Bone marrow (tissue), 2 donors: ENCODE measurements around the gene WDR55.
"Not testable (repeated sequence)": the region's sequence is repeated elsewhere in the genome, so short reads cannot be mapped to it uniquely, and the experiment has no call there.

ENCODE experiments used
- DNase-seq, 2 donors: peaks; one replicate each; lab custom pipeline; 2025; lab: John Stamatoyannopoulos, UW

WDR55 gene, protein sequence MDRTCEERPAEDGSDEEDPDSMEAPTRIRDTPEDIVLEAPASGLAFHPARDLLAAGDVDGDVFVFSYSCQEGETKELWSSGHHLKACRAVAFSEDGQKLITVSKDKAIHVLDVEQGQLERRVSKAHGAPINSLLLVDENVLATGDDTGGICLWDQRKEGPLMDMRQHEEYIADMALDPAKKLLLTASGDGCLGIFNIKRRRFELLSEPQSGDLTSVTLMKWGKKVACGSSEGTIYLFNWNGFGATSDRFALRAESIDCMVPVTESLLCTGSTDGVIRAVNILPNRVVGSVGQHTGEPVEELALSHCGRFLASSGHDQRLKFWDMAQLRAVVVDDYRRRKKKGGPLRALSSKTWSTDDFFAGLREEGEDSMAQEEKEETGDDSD

GRCh38 chr5:140664359-140665119 lies at the start of gene WDR55:
Gene WDR55, plus strand, starts transcription at chr5:140664904. Its CDS starts 9 bp downstream, at chr5:140664913.
- DNase-seq = peak; percentile 85 to 87

GRCh38 chr5:140622301-140622700 lies 42.4 kb upstream of the WDR55 start:
- no peak for DNase-seq

DNA sequence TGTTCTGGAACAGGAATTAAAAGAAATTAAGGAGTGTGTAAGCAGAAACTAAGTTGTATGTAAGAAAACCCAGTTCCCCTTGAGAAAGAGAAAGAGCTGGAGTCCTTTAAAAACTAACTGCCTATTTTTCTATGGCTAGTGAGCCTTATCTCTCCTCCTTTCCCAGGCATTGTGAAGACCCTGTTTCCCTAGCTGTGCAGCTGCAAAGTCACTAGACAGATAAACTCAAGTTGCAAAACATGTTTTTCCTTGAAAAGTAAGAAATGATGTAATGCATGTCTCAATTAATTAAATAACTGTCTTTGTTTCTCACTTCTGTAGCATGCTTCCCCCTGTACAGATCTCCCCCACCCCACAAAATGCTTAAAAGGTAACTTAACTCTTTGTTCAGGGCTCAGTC lies 41.6 kb upstream of the WDR55 start:
- not testable (repeated sequence) for DNase-seq

- DNase-seq = not testable (repeated sequence)
These were observed 39.8 kb upstream of the WDR55 start for GRCh38 chr5:140624886-140625285.

DNA sequence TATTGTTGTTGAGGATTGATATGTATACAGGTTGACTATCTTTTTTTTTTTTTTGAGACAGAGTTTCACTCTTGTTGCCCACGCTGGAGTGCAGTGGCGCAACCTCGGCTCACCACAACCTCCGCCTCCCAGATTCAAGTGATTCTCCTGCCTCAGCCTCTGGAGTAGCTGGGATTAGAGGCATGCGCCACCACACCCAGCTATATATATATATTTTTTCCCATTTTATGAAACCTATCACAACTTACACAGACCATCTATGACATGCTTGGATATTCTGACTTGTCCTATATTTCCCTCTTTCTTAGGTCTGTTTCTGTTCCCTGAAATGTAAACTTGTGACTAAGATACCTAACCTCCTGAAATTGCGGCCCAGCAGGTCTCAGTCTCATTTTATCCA lies 36.7 kb upstream of the WDR55 start:
- no peak for DNase-seq

DNA sequence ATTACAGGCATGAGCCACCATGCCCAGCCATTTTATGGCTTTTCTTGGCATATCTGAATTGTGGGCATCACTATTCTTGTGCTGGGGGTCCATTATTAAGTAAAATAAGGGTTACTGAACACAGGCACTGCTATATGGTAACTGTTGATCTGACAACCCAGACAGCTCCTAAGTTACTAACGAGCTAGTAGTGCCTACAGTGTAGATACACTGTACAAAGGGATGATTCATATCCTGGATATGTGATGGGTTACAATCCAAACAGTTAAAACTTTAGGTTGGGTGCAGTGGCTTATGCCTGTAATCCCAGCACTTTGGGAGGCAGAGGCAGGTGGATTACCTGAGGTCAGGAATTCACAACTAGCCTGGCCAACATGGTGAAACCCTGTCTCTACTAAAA lies 36.0 kb upstream of the WDR55 start:
- DNase-seq = no peak

DNA sequence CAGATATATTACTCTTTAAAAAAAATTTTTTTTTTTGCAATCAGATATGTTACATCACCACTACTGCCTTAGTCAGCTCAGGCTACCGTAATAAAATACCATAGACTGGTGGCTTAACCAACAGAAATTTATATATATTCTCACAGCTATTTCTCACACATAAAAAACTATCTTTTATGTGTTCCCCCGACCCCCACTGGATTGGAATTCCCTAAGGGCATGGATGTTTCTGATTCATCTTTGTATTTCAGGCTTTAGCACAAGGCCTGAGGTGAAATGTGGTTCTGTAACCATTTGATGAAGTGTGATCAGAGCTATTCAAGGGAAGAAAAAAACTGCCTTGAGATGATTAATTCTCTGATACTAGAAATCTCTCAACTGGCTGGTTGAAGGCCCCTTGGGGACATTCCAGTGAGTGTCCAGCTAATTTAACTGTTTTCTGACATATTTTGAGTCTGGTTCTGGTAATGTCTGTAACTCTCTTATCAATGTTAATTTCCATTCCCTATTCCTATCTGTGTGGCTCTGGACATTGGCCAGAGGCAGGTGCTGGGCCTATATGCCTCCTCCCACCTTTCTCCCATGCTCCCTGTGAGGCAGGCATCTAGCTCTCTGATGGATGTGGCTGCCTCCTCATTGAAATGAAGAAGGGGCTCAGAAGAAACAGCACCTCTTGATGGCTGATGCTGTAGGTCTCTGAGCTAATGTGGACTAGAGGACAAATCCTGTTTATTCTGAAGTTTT lies 34.2 kb upstream of the WDR55 start:
- DNase-seq = no peak

DNA sequence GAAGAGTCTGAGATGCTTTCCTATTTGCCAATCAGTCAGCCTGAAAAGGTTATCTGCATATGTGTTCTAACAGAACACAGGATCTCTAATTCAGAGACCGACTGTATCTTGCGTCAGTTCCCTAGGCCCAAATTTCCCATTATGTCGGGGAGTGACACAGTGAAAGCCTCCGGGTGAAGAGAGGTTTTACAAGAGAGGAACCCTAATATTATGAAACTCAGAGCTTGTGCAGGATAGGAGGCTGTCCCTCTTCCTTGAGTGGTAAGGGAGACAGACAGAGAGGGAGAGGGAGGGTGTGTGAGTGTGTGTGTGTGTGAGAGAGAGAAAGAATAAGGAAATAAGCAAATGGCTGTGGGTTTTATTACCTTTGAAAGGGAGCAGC lies 33.7 kb upstream of the WDR55 start:
- no peak for DNase-seq

DNA sequence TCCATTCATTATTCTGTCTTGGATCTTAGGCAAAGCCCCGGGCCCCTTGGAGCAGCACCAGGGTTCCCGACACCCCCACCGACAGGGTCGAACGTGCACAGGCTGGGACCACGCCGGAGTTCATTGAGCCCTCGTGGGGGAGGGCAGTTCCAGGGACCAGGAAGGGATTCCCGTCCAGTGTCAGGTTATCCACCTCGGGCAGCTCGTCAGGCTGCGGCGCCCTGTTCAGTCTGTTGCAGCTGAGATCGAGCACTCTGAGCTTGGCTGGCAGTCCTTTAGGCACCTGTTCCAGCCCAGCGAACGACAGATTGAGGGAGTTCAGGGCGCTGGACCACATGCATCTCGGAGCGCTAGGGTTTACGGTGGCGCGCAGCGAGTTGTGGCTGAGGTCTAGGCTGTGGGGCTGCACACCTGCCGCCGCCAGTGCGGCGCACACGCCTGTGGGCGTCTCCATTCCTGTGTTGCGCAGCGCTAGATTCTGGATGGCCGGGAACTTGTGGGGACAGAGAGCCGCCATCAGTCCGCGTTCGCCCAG lies 32.8 kb upstream of the WDR55 start:
- DNase-seq = no peak

DNA sequence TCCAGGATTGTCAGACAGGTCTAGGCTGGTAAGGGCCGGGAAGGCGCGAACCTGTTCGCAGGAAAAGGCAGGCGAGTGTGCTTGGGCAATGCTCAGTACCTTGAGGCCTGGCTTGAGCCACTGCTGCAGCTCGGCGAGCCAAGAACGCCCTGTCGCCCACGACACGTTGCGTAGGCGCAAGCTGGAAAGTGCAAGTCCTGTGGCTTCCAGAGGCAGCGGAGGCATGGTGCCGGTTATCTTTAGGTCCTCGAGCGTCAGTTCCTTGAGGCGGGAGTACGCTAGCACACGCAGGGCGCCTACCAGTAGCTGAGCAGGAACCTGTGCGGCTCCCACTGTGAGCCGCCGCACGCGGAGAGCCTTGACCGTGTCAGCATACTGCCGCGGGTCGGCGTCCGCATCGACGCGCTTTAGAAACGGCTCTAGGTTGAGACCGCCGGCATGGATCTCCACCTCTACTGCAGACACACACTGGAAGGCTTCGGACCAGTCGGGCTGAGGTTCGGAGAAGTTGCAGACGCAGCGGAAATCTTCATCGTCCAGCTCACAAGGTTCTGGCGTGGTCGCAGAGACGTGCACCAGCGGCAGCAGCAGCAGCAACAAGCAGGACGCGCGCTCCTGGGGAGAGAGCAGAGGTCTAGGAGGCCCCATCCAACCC lies 32.2 kb upstream of the WDR55 start:
- DNase-seq = peak in 1 of 2 donors; percentile 63

DNA sequence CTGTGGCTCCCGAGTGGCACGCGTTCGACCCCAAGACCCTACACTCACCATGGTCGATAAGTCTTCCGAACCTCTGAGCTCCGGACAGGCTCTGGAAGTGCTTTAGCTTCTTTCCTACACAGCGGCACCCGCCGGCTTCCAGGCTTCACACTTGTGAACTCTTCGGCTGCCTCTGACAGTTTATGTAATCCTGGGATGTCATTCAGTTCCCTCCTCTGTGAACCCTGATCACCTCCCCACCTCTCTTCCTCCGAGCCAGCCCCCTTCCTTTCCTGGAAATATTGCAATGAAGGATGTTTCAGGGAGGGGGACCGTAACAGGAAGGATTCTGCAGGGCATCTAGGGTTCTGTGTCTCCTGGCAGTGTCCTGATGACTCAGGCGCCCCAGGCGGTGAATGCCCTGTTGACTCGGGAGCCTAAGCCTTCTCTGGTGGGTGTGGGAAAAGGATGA lies 31.7 kb upstream of the WDR55 start, which contains the start of gene CD14:
Gene CD14, minus strand, starts transcription at position 155 of the 451 bp plus-strand sequence. Its CDS starts 104 bp downstream, at position 51.
- DNase-seq = peak in 1 of 2 donors; percentile 74

DNA sequence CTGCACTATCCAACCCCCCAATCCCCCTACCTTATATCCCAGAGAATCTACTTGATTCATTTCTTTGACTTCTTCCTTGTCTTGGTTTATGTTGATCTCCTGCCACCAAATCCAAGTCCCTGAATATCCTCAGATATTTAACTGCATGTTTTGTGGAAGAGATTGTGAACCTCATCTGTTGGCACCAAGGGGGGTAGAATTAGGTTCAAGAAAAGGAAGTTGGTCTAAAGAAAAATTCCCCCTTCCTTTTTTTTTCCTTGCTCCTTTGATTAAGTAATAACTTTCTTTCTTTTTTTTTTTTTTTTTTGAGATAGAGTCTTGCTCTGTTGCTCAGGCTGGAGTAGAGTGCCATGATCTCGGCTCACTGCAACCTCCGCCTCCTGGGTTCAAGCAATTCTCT lies 31.2 kb upstream of the WDR55 start:
- DNase-seq = no peak

GRCh38 chr5:140634103-140634502 lies 30.6 kb upstream of the WDR55 start:
- DNase-seq = no peak

- no peak for DNase-seq
These were observed 29.1 kb upstream of the WDR55 start for GRCh38 chr5:140635291-140636257.

DNA sequence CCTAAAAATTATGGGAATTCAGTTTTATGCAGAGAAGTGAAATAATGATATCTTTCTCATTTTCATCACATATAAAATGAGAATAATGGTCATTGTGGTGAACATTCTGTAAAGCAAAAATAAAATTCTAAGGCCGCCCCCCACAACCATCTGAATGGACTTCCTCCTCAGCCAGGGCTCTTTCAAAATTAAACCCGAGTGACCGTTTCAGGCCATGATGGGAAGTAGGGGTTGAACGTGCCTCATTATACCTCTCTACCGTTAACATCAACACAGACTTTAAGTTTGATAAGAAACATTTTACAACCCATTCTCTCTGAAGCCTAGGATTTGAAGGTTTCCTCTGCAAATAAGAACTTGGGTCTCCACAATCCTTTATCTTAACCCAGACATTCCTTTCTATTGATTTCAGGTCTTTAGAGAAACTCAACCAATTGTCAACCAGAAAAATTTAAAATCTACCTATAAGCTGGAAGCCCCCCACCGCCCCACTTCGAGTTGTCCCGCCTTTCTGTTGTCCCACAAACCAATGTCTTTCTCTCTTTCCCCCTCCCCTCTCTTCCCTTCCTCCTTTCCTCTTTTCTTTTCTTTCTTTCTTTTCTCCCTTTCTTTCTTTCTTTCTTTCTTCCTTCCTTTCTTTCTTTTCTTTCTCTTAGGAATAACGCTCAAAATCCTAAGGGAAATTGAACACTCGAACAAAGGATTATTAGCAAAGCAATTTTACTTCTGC lies 27.2 kb upstream of the WDR55 start:
- no peak for DNase-seq

- DNase-seq = not testable (repeated sequence)
These were observed 25.9 kb upstream of the WDR55 start for GRCh38 chr5:140638898-140639147.

GRCh38 chr5:140639148-140639981 lies 25.3 kb upstream of the WDR55 start, which contains the start of gene TMCO6:
Gene TMCO6, plus strand, starts transcription at chr5:140639451. Its CDS starts 77 bp downstream, at chr5:140639528.
- peak; percentile 82 to 93 for DNase-seq

DNA sequence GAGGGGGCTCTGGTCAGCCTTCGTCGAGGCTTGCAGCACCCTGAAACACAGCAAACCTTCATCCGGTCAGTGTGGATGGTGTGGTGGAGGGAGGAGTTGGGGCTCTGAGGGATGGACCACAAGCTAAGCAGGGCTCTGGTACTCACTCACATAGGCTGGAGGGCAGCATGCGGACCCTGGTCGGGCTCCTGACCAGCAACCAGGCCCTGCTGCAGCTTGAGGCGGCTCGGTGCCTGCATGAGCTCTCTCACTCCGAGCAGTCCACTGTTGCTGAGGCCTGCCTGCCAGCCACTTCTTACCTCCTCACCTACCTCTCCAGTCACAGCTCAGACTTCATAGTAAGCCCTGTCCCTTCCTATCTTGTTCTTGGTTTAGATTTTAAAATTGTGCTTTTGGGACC lies 23.0 kb upstream of the WDR55 start:
- no peak for DNase-seq

DNA sequence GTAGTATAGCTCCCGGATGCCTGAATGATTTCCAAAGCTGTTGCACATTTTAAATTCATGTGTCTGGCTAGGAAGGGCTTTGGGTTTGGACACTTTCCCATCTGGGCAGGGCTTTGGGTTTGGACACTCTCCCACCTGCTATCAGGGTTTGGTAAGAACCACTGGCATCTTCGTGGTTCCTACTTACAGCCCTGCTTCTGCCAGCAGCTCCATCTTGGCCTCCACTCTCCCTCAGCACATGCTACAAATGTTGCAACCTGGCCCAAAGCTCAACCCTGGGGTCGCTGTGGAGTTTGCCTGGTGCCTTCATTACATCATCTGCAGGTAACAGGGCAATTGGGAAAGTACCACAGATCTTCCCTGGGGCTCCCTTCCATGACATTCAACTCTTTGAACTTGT lies 22.0 kb upstream of the WDR55 start:
- DNase-seq = no peak
